ENCODE measurements around the gene KRT17. TPM values are rescaled to one million over a fixed set of nuclear protein-coding genes. Genes with fewer than 3 reads are reported as not detected.

Gene KRT17
- total RNA-seq, 1 experiment from 2014 or later, result 1.9 TPM

- no peak overlapping the region for H3K27ac ChIP-seq (ENCODE audit: low read length)
- H3K36me3 ChIP-seq (ENCODE audit: control insufficient read depth, insufficient read depth, low read length), result no peaks in the 10 kb centered on the region
- H3K27me3 ChIP-seq (ENCODE audit: control insufficient read depth, insufficient read depth, low read length), result no peaks in the 10 kb centered on the region
- H3K4me1 ChIP-seq (ENCODE audit: control insufficient read depth, insufficient read depth, low read length), result peaks cover 16% of the 10 kb centered on the region
- no TSS peak for BruUV-seq (replicated peaks)
- POLR2A ChIA-PET, result interaction anchor here (0.6 to 1.3 kb wide), 2 partner anchors 29 to 1635 kb away, joined by 4 to 5 read pairs; partner anchors contain the start of gene EIF1
- intact Hi-C loops (cut with micrococcal nuclease; ENCODE audit: unreplicated experiment), result loop anchor here (10.0 kb wide), 2 partner anchors 285 to 335 kb away; no protein-coding TSS in a partner anchor
- in situ Hi-C loops (cut with HindIII; ENCODE audit: low pct_unique_long_range_greater_than_20kb, low sequenced_read_pairs), result no loop called here
- TF ChIP-seq REST (IDR thresholded peaks at IDR 0.05; ENCODE audit: insufficient read depth in 1 of 2, low read depth in 2 of 2, low read length in 1 of 2) (no peak), TCF7L2 (IDR thresholded peaks at IDR 0.05; ENCODE audit: low read depth, low read length) (no peak), CTCF (IDR thresholded peaks at IDR 0.05) (no peak), SIN3A (IDR thresholded peaks at IDR 0.05; ENCODE audit: borderline replicate concordance, insufficient read depth, low read depth, low read length) (no peak), POLR2AphosphoS5 (IDR thresholded peaks at IDR 0.05; ENCODE audit: low read depth, low read length) (no peak)
- ATAC-seq (no peak), DNase-seq (ENCODE audit: low read depth, low spot score) (no peak)
- no peaks in the 10 kb centered on the region for H3K9me3 ChIP-seq (ENCODE audit: control insufficient read depth, insufficient read depth, low read depth, low read length)
- no peak overlapping the region for H3K4me3 ChIP-seq (ENCODE audit: low read depth in 2 of 2, low read length in 2 of 2)
- CTCF ChIA-PET, result interaction anchor here (0.6 to 7.1 kb wide), 3 partner anchors 10 to 111 kb away, joined by 3 to 104 read pairs (median 4); no protein-coding TSS in a partner anchor
These were observed 35.9 kb upstream of the KRT17 start for GRCh38 chr17:41660221-41660711.

- ATAC-seq, result no peak
- POLR2A ChIA-PET, result interaction anchor here (1.3 kb wide), 1 partner anchor 30 kb away, joined by 5 read pairs; the partner anchor contains the start of gene EIF1
- peaks cover 16% of the 10 kb centered on the region for H3K4me1 ChIP-seq (ENCODE audit: control insufficient read depth, insufficient read depth, low read length)
- no peak overlapping the region for H3K4me3 ChIP-seq (ENCODE audit: low read depth in 2 of 2, low read length in 2 of 2)
- H3K27me3 ChIP-seq (ENCODE audit: control insufficient read depth, insufficient read depth, low read length), result no peaks in the 10 kb centered on the region
- TF ChIP-seq SIN3A (IDR thresholded peaks at IDR 0.05; ENCODE audit: borderline replicate concordance, insufficient read depth, low read depth, low read length) (no peak), POLR2AphosphoS5 (IDR thresholded peaks at IDR 0.05; ENCODE audit: low read depth, low read length) (no peak), TCF7L2 (IDR thresholded peaks at IDR 0.05; ENCODE audit: low read depth, low read length) (no peak), REST (IDR thresholded peaks at IDR 0.05; ENCODE audit: insufficient read depth in 1 of 2, low read depth in 2 of 2, low read length in 1 of 2) (no peak), CTCF (IDR thresholded peaks at IDR 0.05) (no peak)
- no peaks in the 10 kb centered on the region for H3K36me3 ChIP-seq (ENCODE audit: control insufficient read depth, insufficient read depth, low read length)
- in situ Hi-C loops (cut with HindIII; ENCODE audit: low pct_unique_long_range_greater_than_20kb, low sequenced_read_pairs) (no loop called here), intact Hi-C loops (cut with micrococcal nuclease; ENCODE audit: unreplicated experiment) (loop anchor here (10.0 kb wide), 2 partner anchors 285 to 335 kb away; no protein-coding TSS in a partner anchor)
- no TSS peak for BruUV-seq (replicated peaks)
- H3K9me3 ChIP-seq (ENCODE audit: control insufficient read depth, insufficient read depth, low read depth, low read length), result no peaks in the 10 kb centered on the region
- DNase-seq (ENCODE audit: low read depth, low spot score), result no peak
- 0 out of 2 replicates have a peak overlapping the region, but pooled peaks have one; percentile 36 for H3K27ac ChIP-seq (ENCODE audit: low read length)
- CTCF ChIA-PET, result interaction anchor here (7.1 kb wide), 1 partner anchor 111 kb away, joined by 104 read pairs; no protein-coding TSS in a partner anchor
These were observed 35.2 kb upstream of the KRT17 start for GRCh38 chr17:41659427-41660212.

Measured in Panc1 (cell line).